HepG2 (cell line): ENCODE data around the gene CLDN20. TPM values are rescaled to one million over a fixed set of nuclear protein-coding genes. Genes with fewer than 3 reads are reported as not detected.

Experiments
- ATAC-seq: fragments of 200-7000 bp; cut with Tn5 transposase; 3 replicates; pipeline ENCODE4 v1.9.1; 2020; ENCODE audit warnings: mild to moderate bottlenecking, moderate library complexity
- BruUV-seq: library from RNA; stranded (reverse); fragments of 400-500 nt; replicated peaks from 2 replicates; lab custom pipeline; 2021; lab: Mats Ljungman, UMichigan
- CTCF ChIA-PET: fragments of 300-600 bp; formaldehyde crosslinking; extraction: SDS; loops from one replicate; lab custom pipeline; 2021; ENCODE audit warnings: low total read pairs, inconsistent platforms, low intra/inter-chr PET ratio; lab: Yijun Ruan, JAX
- POLR2A ChIA-PET: fragments of 350-600 bp; sonication (Branson Sonifier 250); formaldehyde crosslinking; loops from one replicate; lab custom pipeline; 2020; ENCODE audit warnings: antibody characterized with exemption, inconsistent platforms; lab: Yijun Ruan, JAX
- DNase-seq: peaks from one replicate; pipeline ENCODE4 v3.0.0-alpha.2; 2015; ENCODE audit warnings: low spot score
- FAIRE-seq: peaks from 3 replicates; lab custom pipeline; 2011; peaks lifted over from hg19 to GRCh38; lab: Jason Lieb, UNC
- H2AFZ ChIP-seq: one replicate; pipeline ENCODE4 v1.6.1; 2011; ENCODE audit warnings: low read length, inconsistent platforms
- H3K27ac ChIP-seq: fragments of 300-600 bp; 3 replicates; pipeline ENCODE4 v1.8.0; 2011; ENCODE audit warnings: mixed run types, mild to moderate bottlenecking, mixed read lengths, low read length, inconsistent platforms; ENCODE audit not compliant: insufficient read depth; ENCODE audit errors: extremely low read length
- H3K27me3 ChIP-seq, 2 experiments: fragments of 200-600 bp in 1 of 2; 2 replicates in 1 of 2; 3 replicates in 1 of 2; pipeline versions ENCODE4 v1.6.0 to v1.8.0; 2011; ENCODE audit warnings: low read length in 2 of 2, mild to moderate bottlenecking in 2 of 2, moderate library complexity in 2 of 2, inconsistent platforms in 1 of 2; ENCODE audit not compliant: insufficient read depth in 2 of 2, control insufficient read depth in 1 of 2
- H3K36me3 ChIP-seq, 2 experiments: fragments of 200-600 bp in 1 of 2; replicated peaks in 1 of 2; 2 replicates in 1 of 2; 3 replicates in 1 of 2; pipeline versions ENCODE4 v1.5.1 to v1.8.0; 2011; ENCODE audit warnings: low read length in 2 of 2, inconsistent platforms in 1 of 2; ENCODE audit not compliant: insufficient read depth in 2 of 2, control insufficient read depth in 1 of 2
- H3K4me1 ChIP-seq: 2 replicates; pipeline ENCODE4 v1.5.1; 2012; ENCODE audit warnings: low read length, inconsistent platforms; ENCODE audit not compliant: insufficient read depth
- H3K4me2 ChIP-seq: 2 replicates; pipeline ENCODE4 v1.6.0; 2011; ENCODE audit warnings: low read depth, low read length, inconsistent platforms
- H3K4me3 ChIP-seq, 3 experiments: fragments of 200-600 bp in 1 of 3; sonication (generic), shearing (Covaris generic) in 1 of 3; replicated peaks in 1 of 3; 2 replicates each; pipeline ENCODE4 v1.5.1; 2011 to 2016; ENCODE audit warnings: low read length in 3 of 3, inconsistent platforms in 2 of 3, low read depth in 2 of 3, mild to moderate bottlenecking in 2 of 3, control low read depth in 1 of 3, mixed read lengths in 1 of 3; ENCODE audit not compliant: insufficient read depth in 1 of 3
- H3K79me2 ChIP-seq: one replicate; pipeline ENCODE4 v1.6.1; 2011; ENCODE audit warnings: low read length, inconsistent platforms; ENCODE audit not compliant: insufficient read depth
- H3K9ac ChIP-seq: 2 replicates; pipeline ENCODE4 v1.6.0; 2011; ENCODE audit warnings: mild to moderate bottlenecking, low read depth, low read length, inconsistent platforms; ENCODE audit not compliant: insufficient read depth
- H3K9me3 ChIP-seq: 2 replicates; pipeline ENCODE4 v1.5.1; 2012; ENCODE audit warnings: mild to moderate bottlenecking, low read length
- H4K20me1 ChIP-seq: 2 replicates; pipeline ENCODE4 v1.6.0; 2011; ENCODE audit warnings: inconsistent platforms, mild to moderate bottlenecking, low read length, moderate library complexity; ENCODE audit not compliant: insufficient read depth
- AGO2 ChIP-seq: fragments of 200-400 bp; formaldehyde crosslinking; optimal IDR thresholded peaks from 2 replicates; pipeline ENCODE3; 2017; ENCODE audit warnings: mild to moderate bottlenecking, low read depth, low read length, moderate library complexity
- CBFB ChIP-seq: sonication (generic); formaldehyde crosslinking; IDR thresholded peaks from 2 replicates; pipeline ENCODE4 v1.4.0; 2020; ENCODE audit warnings: missing genetic modification reagents
- CBX1 ChIP-seq: IDR thresholded peaks from one replicate; pipeline ENCODE4 v1.6.1; 2016; ENCODE audit warnings: antibody characterized with exemption, low read depth
- KAT8 ChIP-seq: IDR thresholded peaks from 2 replicates; pipeline ENCODE4 v1.6.1; 2016; ENCODE audit warnings: missing genetic modification reagents, missing compliant biosample characterization
- MEIS1 ChIP-seq: sonication (generic); formaldehyde crosslinking; IDR thresholded peaks from 2 replicates; pipeline ENCODE4 v1.9.0; 2021; ENCODE audit warnings: mild to moderate bottlenecking, missing genetic modification reagents, moderate library complexity, borderline replicate concordance
- XBP1 ChIP-seq: sonication (generic); formaldehyde crosslinking; IDR thresholded peaks from 2 replicates; pipeline ENCODE4 v1.5.0; 2020; ENCODE audit warnings: missing genetic modification reagents
- ZBTB1 ChIP-seq: sonication (generic); formaldehyde crosslinking; IDR thresholded peaks from 2 replicates; pipeline ENCODE4 v1.4.0; 2020; ENCODE audit warnings: missing genetic modification reagents, borderline replicate concordance
- ZNF556 ChIP-seq: sonication (generic); formaldehyde crosslinking; IDR thresholded peaks from 2 replicates; pipeline ENCODE4 v1.4.0; 2020; ENCODE audit warnings: mild to moderate bottlenecking, missing genetic modification reagents, borderline replicate concordance
- ZNF776 ChIP-seq: sonication (generic); formaldehyde crosslinking; IDR thresholded peaks from 2 replicates; pipeline ENCODE4 v1.4.0; 2020; ENCODE audit warnings: mild to moderate bottlenecking, missing genetic modification reagents
- ZNF781 ChIP-seq: sonication (generic); formaldehyde crosslinking; IDR thresholded peaks from 2 replicates; pipeline ENCODE4 v1.5.1; 2020; ENCODE audit warnings: borderline replicate concordance, mild to moderate bottlenecking, missing genetic modification reagents; ENCODE audit errors: not compliant biosample characterization
- WGBS: methylation state at CpG from one replicate; pipeline ENCODE4 v1.1.6; 2017; ENCODE audit warnings: low lambda C conversion rate; 5-methylcytosine and 5-hydroxymethylcytosine counted together
- in situ Hi-C: cut with HindIII; loops from 2 replicates; pipeline ENCODE4 v1.10.0; 2017; ENCODE audit warnings: low pct_unique_long_range_greater_than_20kb; ENCODE audit not compliant: extremely low pct_ligation_motif_present
- intact Hi-C: fragments of 100-400 bp; cut with micrococcal nuclease; formaldehyde crosslinking; loops from one replicate; pipeline ENCODE4 v1.10.0; 2022; ENCODE audit not compliant: unreplicated experiment
- polyA plus RNA-seq, 8 experiments: library from polyadenylated mRNA; depleted of rRNA in 3 of 8; stranded (reverse) in 7 of 8; unstranded in 1 of 8; fragments of >200 nt; fragmentation: Illumina TruSeq in 4 of 8; extraction: Trizol in 4 of 8; gene quantifications; 2 replicates each; pipeline versions ENCODE4 v1.2.1 to v1.2.3, GENCODE V29; 2011 to 2016; ENCODE audit warnings: low read depth in 4 of 8, missing spikeins in 1 of 8, mixed read lengths in 1 of 8; ENCODE audit not compliant: insufficient read depth in 1 of 8
- total RNA-seq, 5 experiments: library from RNA; depleted of rRNA; stranded (reverse); fragments of >200 nt; fragmentation: Illumina TruSeq; extraction: Trizol; gene quantifications; 2 replicates each; pipeline ENCODE4 v1.2.3, GENCODE V29; 2016; ENCODE audit warnings: low read depth in 1 of 5
- TF ChIP-seq, protein P1 (sequence below): sonication (generic); formaldehyde crosslinking; IDR thresholded peaks from 2 replicates; pipeline ENCODE4 v1.8.0; 2022; ENCODE audit warnings: missing genetic modification reagents, mild to moderate bottlenecking, borderline replicate concordance
- TF ChIP-seq, protein P2 (sequence below): sonication (generic); formaldehyde crosslinking; IDR thresholded peaks from 2 replicates; pipeline ENCODE4 v1.8.0; 2022; ENCODE audit warnings: missing genetic modification reagents, mild to moderate bottlenecking, inconsistent platforms, borderline replicate concordance
- TF ChIP-seq, protein P3 (sequence below): sonication (generic); formaldehyde crosslinking; IDR thresholded peaks from 2 replicates; pipeline ENCODE4 v1.5.0; 2020; ENCODE audit warnings: mild to moderate bottlenecking, missing genetic modification reagents
- TF ChIP-seq, protein P4 (sequence below): IDR thresholded peaks from 2 replicates; pipeline ENCODE4 v1.6.1; 2012; ENCODE audit warnings: inconsistent platforms

CLDN20 gene
- total and polyA plus RNA-seq, 2 of the 13 experiments (the other 11 are each of a cell fraction or from before 2014, with no cell fraction given), result not detected

DNA sequence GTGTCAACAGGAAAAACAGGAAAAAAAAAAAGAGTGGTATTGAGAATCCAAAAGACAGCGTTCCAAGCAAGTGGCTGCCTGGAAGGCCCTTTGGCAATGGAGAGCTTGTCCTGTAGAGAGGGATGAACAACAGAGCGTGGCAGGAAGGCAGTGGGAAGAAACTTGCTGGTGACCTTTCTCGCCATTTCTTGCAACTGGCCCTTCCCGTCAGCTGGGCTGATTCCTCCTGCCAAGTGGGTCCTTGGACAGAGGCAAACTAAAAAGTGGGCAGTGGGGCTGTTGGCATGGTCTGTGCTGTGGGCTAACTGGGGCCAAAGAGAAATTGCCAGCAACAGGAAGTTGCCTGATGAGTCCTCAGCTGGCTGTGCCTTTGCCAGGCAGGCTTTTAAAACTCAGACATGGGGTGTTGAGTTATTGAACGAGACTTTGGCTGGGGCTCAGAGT, 43.9 kb upstream of the CLDN20 start:
- no peak for ATAC-seq
- 62% methylated on average over 5 of the region's 5 CpGs for WGBS
- no peak for FAIRE-seq
- TF ChIP-seq, protein P1, sequence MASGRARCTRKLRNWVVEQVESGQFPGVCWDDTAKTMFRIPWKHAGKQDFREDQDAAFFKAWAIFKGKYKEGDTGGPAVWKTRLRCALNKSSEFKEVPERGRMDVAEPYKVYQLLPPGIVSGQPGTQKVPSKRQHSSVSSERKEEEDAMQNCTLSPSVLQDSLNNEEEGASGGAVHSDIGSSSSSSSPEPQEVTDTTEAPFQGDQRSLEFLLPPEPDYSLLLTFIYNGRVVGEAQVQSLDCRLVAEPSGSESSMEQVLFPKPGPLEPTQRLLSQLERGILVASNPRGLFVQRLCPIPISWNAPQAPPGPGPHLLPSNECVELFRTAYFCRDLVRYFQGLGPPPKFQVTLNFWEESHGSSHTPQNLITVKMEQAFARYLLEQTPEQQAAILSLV (CRISPR knock-in tag), result no peak
- TF ChIP-seq KAT8 (CRISPR knock-in tag), result no peak
- no peak for TF ChIP-seq ZNF556 (CRISPR knock-in tag)
- no peak for TF ChIP-seq AGO2
- TF ChIP-seq ZNF781 (CRISPR knock-in tag), result no peak
- no peak for TF ChIP-seq CBFB (CRISPR knock-in tag)
- no peak for TF ChIP-seq CBX1
- no peak for TF ChIP-seq ZNF776
- TF ChIP-seq, protein P2, sequence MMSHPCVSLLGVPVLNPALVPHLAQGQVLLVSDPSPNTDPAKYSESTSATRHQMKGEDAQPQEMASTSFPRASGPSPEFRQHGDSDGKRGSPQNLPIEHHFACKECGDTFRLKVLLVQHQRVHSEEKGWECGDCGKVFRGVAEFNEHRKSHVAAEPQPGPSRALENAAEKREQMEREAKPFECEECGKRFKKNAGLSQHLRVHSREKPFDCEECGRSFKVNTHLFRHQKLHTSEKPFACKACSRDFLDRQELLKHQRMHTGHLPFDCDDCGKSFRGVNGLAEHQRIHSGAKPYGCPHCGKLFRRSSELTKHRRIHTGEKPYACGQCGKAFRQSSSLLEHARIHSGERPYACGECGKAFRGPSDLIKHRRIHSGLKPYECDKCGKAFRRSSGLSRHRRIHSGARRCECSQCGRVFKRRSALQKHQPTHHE (CRISPR knock-in tag), result no peak
- TF ChIP-seq, protein P3, sequence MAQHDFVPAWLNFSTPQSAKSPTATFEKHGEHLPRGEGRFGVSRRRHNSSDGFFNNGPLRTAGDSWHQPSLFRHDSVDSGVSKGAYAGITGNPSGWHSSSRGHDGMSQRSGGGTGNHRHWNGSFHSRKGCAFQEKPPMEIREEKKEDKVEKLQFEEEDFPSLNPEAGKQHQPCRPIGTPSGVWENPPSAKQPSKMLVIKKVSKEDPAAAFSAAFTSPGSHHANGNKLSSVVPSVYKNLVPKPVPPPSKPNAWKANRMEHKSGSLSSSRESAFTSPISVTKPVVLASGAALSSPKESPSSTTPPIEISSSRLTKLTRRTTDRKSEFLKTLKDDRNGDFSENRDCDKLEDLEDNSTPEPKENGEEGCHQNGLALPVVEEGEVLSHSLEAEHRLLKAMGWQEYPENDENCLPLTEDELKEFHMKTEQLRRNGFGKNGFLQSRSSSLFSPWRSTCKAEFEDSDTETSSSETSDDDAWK (CRISPR knock-in tag), result no peak
- no peak for TF ChIP-seq MEIS1 (CRISPR knock-in tag)
- no peak for TF ChIP-seq ZBTB1 (CRISPR knock-in tag)
- TF ChIP-seq XBP1, result no peak
- TF ChIP-seq, protein P4, sequence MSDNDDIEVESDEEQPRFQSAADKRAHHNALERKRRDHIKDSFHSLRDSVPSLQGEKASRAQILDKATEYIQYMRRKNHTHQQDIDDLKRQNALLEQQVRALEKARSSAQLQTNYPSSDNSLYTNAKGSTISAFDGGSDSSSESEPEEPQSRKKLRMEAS, result no peak
- Histone ChIP-seq H3K27me3 (no peaks in the 10 kb centered on the region), H3K9ac (no peak overlapping the region), H3K36me3 (no peaks in the 10 kb centered on the region), H3K27ac (no peak overlapping the region), H3K9me3 (no peaks in the 10 kb centered on the region), H3K4me3 (no peak overlapping the region), H3K79me2 (no peaks in the 10 kb centered on the region), H3K4me2 (no peak overlapping the region), H3K4me1 (peaks cover 17% of the 10 kb centered on the region), H2AFZ (no peak overlapping the region), H4K20me1 (no peaks in the 10 kb centered on the region)
- intact Hi-C loops, result no loop called here
- no peak for DNase-seq
- ChIA-PET CTCF (no interaction called here), POLR2A (no interaction called here)
- BruUV-seq, result no TSS peak
- in situ Hi-C loops, result no loop called here
